Measurements from ENCODE around the gene SLC5A9.
"Not testable (repeated sequence)": the region's sequence is repeated elsewhere in the genome, so short reads cannot be mapped to it uniquely, and the experiment has no call there.

Gene SLC5A9

GRCh38 chr1:48254254-48254653 lies 31.7 kb downstream of the SLC5A9 start:
- Mint-ChIP-seq H3K27me3 (ENCODE audit: low read depth) (peaks cover 5% of the 10 kb centered on the region), H3K36me3 (ENCODE audit: low read depth) (no peaks in the 10 kb centered on the region), H3K4me3 (no peak overlapping the region), H3K9me3 (no peaks in the 10 kb centered on the region), H3K4me1 (no peaks in the 10 kb centered on the region), H3K27ac (no peak overlapping the region)
- no peak for TF ChIP-seq CTCF (IDR thresholded peaks at IDR 0.05; ENCODE audit: unreplicated experiment in 3 of 3)

GRCh38 chr1:48258106-48258505 lies 35.6 kb downstream of the SLC5A9 start:
- no peaks in the 10 kb centered on the region for H3K27me3 Mint-ChIP-seq (ENCODE audit: low read depth)
- H3K4me3 Mint-ChIP-seq, result no peak overlapping the region
- no peak for TF ChIP-seq CTCF (IDR thresholded peaks at IDR 0.05; ENCODE audit: unreplicated experiment in 3 of 3)
- no peaks in the 10 kb centered on the region for H3K9me3 Mint-ChIP-seq
- no peak overlapping the region for H3K27ac Mint-ChIP-seq
- H3K36me3 Mint-ChIP-seq (ENCODE audit: low read depth), result no peaks in the 10 kb centered on the region
- H3K4me1 Mint-ChIP-seq, result no peaks in the 10 kb centered on the region

- Mint-ChIP-seq H3K4me3 (no peak overlapping the region), H3K27me3 (ENCODE audit: low read depth) (no peaks in the 10 kb centered on the region), H3K36me3 (ENCODE audit: low read depth) (no peaks in the 10 kb centered on the region), H3K4me1 (no peaks in the 10 kb centered on the region), H3K9me3 (no peaks in the 10 kb centered on the region), H3K27ac (no peak overlapping the region)
- no peak for TF ChIP-seq CTCF (IDR thresholded peaks at IDR 0.05; ENCODE audit: unreplicated experiment in 3 of 3)
Observed at GRCh38 chr1:48261881-48262400, 39.4 kb downstream of the SLC5A9 start.

- no peak for TF ChIP-seq CTCF (IDR thresholded peaks at IDR 0.05; ENCODE audit: unreplicated experiment in 3 of 3)
- no peaks in the 10 kb centered on the region for H3K27me3 Mint-ChIP-seq (ENCODE audit: low read depth)
- H3K9me3 Mint-ChIP-seq, result peaks cover 2% of the 10 kb centered on the region
- no peak overlapping the region for H3K27ac Mint-ChIP-seq
- peaks cover 4% of the 10 kb centered on the region for H3K36me3 Mint-ChIP-seq (ENCODE audit: low read depth)
- H3K4me1 Mint-ChIP-seq, result no peaks in the 10 kb centered on the region
- H3K4me3 Mint-ChIP-seq, result no peak overlapping the region
Observed at GRCh38 chr1:48263041-48263440, 40.5 kb downstream of the SLC5A9 start.

- Mint-ChIP-seq H3K27me3 (ENCODE audit: low read depth) (no peaks in the 10 kb centered on the region), H3K9me3 (peaks cover 2% of the 10 kb centered on the region), H3K4me1 (no peaks in the 10 kb centered on the region), H3K27ac (no peak overlapping the region), H3K4me3 (no peak overlapping the region), H3K36me3 (ENCODE audit: low read depth) (peaks cover 4% of the 10 kb centered on the region)
- TF ChIP-seq CTCF (IDR thresholded peaks at IDR 0.05; ENCODE audit: unreplicated experiment in 3 of 3), result no peak
Observed at GRCh38 chr1:48266576-48266975, 44.1 kb downstream of the SLC5A9 start.

- H3K4me1 Mint-ChIP-seq; H3K27ac Mint-ChIP-seq; H3K36me3 Mint-ChIP-seq (ENCODE audit: low read depth); H3K27me3 Mint-ChIP-seq (ENCODE audit: low read depth); H3K4me3 Mint-ChIP-seq: not testable (repeated sequence)
- H3K9me3 Mint-ChIP-seq, result peaks cover 45% of the 10 kb centered on the region
Observed at GRCh38 chr1:48277437-48277836, 54.9 kb downstream of the SLC5A9 start.

- H3K36me3 Mint-ChIP-seq (ENCODE audit: low read depth); H3K4me1 Mint-ChIP-seq; H3K27me3 Mint-ChIP-seq (ENCODE audit: low read depth); H3K4me3 Mint-ChIP-seq; H3K27ac Mint-ChIP-seq: not testable (repeated sequence)
- peaks cover 30% of the 10 kb centered on the region for H3K9me3 Mint-ChIP-seq
Observed at GRCh38 chr1:48282329-48282728, 59.8 kb downstream of the SLC5A9 start.

- H3K9me3 Mint-ChIP-seq, result peaks cover 28% of the 10 kb centered on the region
- not testable (repeated sequence) for H3K36me3 Mint-ChIP-seq (ENCODE audit: low read depth); H3K4me3 Mint-ChIP-seq; H3K27ac Mint-ChIP-seq; H3K4me1 Mint-ChIP-seq; H3K27me3 Mint-ChIP-seq (ENCODE audit: low read depth)
Observed at GRCh38 chr1:48284696-48285420, 62.3 kb downstream of the SLC5A9 start.

All from nephron (organoid).